HG03175 (cell line): ENCODE data around the gene SPESP1.
"Not testable (repeated sequence)": the region's sequence is repeated elsewhere in the genome, so short reads cannot be mapped to it uniquely, and the experiment has no call there.

Experiments used
- ATAC-seq: cut with Tn5 transposase; IDR thresholded peaks from one replicate; pipeline ENCODE4 v1.9.1; 2021; ENCODE audit warnings: mild to moderate bottlenecking, moderate library complexity; ENCODE audit not compliant: unreplicated experiment

SPESP1 gene

DNA sequence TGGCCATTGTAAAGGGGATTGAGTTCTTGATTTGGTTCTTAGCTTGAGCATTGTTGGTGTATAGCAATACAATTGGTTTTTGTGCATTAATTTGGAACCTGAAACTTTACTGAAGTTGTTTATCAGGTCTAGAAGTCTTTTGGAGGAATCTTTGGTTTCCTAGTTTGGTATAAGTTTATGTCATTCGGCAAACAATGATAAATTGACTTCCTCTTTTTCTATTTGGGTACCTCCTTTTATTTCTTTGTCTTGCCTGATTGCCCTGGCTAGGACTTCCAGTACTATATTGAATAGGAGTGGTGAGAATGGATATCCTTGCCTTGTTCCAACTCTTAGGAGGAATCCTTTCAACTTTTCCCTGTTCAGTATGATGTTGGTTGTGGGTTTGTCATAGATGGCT lies 32.1 kb downstream of the SPESP1 start:
- ATAC-seq, result no peak

DNA sequence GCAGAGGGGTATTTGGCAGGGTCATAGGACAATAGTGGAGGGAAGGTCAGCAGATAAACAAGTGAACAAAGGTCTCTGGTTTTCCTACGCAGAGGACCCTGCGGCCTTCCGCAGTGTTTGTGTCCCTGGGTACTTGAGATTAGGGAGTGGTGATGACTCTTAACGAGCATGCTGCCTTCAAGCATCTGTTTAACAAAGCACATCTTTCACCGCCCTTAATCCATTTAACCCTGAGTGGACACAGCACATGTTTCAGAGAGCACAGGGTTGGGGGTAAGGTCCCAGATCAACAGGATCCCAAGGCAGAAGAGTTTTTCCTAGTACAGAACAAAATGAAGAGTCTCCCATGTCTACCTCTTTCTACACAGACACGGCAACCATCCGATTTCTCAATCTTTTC lies 33.4 kb downstream of the SPESP1 start:
- not testable (repeated sequence) for ATAC-seq

DNA sequence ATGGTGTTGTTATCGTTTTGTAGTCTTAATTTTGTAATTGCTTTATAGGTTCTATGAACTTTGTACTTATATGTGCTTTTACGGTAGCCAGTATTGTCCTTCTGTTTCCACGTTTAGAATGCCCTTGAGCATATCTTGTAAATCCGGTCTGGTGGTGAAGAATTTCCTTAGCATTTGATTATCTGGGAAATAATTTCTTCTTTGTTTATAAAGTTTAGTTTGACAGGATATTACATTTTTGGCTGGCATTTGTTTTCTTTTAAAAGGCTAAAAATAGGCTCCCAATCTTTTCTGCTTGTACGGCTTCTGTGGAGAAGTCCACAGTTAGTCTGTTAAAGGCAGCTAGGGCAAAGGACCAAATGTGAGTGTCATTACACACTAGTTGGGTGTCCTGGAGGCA lies 36.7 kb downstream of the SPESP1 start:
- no peak for ATAC-seq

DNA sequence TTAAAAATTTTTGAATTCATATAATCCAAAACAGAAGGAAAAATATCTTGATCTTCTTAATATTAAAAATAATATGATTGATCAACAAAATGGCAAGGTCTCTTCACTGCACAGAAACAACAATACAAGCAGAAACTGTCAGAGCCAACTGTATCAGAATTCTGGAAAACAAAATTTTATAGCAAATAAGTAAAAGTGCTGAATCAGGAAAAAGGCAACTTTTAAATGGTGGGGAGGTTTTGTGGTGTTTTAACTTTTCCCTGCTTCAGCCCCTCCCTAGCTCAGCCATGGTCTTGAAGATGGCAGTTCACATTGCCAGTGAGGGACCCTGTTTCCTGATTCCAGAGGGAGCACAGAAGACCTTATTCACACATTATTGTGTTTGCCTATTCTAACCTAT lies 37.6 kb downstream of the SPESP1 start:
- ATAC-seq, result no peak

DNA sequence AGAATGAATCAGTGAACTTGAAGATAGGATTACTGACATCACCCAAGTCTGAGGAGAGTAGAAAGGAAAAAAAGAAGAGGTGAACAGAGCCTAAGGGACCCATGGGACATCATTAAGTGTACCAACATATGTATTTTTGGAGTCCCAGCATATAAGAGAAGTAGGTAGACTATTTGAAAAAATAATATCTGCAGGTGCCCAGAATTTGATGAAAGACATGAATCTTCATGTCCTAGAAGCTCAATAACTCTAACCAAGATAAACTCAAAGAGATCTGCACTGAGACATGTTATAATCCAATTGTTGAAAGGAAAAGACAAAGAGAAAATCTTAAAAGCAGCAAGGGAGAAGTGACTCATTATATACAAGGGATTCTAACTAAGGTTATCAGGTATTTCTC lies 39.0 kb downstream of the SPESP1 start:
- ATAC-seq, result no peak

DNA sequence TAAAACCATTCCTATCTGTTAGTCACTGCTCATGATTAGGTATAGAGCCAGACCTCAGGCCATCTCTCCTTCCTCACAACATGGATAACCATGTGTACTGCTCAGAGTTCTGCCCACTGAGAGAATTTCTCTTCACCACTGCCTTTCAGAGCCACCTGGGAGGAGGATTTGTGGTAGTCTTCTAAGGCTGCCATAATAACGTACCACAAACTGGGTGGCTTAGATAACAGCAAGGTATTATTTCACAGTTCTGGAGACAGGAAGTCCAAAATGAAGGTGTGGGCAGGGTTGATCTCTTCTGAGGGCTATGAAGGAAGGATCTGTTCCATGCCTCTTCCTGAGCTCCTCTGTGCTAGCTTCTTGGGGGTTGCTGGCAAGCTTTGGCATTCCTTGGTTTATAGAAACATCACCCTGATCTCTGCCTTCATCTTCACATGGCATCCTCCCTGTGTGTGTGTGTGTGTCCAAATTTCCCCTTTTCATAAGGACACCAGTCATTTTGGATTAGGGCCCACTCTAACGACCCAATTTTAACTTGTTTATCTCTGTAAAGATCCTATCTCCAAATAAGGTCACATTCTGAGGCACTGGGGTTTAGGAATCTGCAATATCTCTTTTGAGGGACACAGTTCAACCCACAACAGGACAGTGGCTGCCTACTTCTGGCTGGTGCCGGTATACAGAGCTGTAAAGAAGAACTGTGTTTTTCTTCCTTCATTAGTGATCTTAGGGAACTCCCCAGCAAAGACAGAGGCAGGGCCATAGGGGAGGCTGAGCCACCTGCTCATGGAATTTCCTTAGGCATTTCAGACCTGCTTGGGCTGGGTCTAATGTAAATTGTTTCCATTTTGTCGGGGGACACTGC lies 42.1 kb downstream of the SPESP1 start:
- ATAC-seq, result no peak

DNA sequence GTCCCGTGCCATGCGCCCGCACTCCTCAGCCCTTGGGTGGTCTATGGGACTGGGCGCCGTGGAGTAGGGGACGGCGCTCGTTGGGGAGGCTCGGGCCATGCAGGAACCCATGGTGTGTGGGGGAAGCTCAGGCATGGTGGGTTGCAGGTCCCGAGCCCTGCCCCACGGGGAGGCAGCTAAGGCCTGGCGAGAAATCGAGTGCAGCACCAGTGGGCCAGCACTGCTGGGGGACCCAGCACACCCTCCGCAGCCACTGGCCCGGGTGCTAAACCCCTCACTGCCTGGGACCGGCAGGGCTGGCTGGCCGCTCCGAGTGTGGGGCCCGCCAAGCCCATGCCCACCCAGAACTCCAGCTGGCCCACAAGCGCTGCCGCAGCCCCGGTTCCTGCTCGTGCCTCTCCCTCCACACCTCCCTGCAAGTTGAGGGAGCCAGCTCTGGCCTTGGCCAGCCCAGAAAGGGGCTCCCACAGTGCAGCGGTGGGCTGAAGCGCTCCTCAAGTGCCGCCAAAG lies 45.4 kb downstream of the SPESP1 start:
- ATAC-seq, result not testable (repeated sequence)

DNA sequence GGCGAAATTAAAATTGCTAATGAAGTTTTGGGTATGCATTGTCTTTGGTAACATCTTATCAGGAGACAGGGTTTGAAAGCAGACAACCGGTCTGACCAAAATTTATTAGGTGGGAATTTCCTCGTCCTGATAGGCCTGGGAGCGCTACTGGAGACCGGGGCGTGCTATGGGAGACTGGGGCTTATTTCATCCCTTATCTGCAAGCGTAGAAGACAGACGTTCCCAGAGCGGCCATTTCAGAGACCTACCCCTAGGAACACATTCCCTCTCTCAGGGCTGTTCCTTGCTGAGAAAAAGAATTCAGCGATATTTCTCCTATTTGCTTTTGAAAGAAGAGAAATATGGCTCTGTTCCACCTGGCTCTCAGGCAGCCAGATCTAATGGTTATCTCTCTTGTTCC lies 47.1 kb downstream of the SPESP1 start:
- ATAC-seq, result not testable (repeated sequence)

DNA sequence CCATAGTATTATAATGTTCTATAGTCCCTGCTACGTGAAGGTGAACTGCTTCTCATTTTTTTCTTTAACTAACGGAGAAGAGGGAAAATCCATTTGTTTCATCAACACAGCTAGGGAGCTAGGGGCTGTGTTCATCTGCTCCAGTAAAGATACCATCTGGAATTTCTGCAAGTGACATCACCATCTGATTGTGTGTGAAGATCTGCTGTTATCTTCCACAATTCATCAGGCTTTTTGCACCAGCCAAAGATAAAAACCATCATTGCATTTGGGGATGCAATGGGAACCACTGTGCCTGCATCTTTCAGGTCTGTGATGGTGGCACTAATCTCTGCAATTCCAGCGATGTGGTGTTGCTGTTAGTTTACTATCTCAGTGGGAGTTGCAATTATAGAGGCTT lies 48.7 kb downstream of the SPESP1 start:
- ATAC-seq, result no peak

DNA sequence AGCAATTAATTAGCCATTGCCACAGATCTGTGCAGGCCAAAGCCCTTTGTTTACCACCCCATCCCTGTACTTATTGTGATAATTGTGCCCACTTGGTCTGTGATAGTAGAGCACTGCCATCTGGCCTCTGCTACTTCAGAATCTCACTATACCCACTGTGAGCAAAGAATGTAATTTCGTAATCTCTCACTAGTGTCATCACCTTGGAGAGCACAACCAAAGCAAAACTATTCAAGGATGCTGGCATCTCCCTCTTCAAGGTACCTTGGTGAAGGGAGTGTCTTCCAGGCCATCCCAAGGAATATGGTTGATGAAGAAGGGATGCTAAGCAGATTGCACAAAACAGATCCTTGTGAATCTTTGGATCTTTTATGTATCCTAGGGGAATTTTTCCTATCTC lies 49.5 kb downstream of the SPESP1 start:
- ATAC-seq, result no peak

DNA sequence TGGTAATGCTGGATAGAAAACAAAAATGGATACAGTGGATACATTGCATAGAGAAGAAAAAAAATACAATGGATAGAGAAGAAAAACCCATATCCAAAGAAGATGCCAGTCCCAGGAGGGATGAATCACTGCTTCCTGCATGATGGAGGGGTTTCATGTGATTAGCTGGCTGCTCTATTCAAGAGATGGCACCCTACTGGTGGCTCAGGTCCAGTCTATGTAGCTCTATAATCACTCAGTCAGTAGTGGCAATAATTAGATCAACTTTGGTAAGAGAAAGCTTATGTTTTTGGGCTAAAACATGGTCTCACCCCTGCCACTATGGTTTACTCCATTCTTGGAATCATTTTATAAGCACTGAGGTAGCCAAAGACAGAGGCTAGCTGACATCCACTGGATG lies 50.5 kb downstream of the SPESP1 start:
- ATAC-seq, result no peak

DNA sequence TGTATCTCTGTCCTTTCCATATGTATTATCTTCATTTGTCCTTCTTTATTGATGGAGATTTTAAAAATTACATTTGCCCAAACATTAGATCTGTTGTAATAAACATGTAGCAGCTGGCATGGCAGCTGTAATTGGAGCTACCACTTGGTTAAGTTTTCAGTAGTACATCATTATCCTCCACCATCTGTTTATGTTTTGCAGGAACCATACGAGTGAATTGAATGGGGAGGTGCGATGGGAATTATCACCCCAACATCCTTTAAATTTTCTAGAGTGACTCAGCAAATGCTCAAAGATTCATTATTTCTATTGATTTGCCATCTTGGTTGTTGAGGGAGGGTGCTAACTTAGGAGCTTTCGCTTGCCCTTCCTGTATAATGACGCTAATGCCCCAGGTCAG lies 51.6 kb downstream of the SPESP1 start:
- no peak for ATAC-seq

DNA sequence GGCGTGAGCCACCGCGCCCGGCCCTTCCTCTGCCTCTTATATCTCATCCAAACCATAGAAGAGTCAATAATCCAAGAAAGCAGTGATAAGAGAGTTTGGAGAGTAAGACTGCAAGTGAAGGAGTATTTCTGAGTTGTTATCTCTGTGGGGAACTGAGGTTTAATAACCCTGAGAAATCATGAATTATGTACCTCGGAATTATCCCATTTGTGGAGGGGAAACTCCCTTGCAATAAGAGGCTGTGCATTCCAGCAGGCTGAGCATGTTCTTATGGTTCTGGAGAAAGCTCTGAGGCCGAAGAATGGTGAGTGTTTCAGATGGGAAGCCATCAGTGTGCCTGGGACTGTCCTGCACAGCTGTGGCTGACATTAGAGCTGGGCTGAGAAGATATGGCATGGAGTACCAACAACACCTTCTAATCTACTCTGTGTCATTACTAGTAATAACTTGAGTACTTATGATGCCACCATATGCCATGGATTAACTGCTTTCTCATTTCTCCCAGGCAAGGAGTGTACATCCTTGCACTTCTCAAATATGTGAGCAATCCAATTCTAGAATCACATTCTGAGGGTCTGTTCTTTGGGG lies 52.7 kb downstream of the SPESP1 start:
- no peak for ATAC-seq

DNA sequence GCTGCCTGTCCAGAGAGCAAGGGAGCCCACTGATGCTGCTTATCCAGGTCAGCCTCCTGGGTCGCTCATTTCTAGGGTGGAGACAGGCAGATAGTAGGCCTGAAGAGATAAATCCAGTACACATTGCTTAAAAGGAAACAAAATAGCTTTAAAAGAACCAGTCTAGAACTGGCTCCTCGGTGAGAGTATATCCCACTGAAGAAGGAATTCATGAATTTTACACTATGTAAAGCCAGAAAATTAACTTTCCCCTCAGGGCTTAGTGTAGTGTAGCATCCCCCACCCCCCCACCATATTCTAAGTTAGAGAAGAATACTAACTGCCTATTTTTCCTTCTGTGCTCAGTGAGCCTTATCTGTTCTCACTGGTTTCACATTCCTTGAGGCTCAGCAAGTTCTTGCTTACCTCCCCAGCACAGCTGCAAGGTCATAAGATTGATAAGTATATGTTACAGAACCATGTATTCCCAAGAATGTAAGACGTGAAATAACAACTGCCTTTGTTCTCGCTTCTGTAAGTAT lies 53.7 kb downstream of the SPESP1 start:
- no peak for ATAC-seq

DNA sequence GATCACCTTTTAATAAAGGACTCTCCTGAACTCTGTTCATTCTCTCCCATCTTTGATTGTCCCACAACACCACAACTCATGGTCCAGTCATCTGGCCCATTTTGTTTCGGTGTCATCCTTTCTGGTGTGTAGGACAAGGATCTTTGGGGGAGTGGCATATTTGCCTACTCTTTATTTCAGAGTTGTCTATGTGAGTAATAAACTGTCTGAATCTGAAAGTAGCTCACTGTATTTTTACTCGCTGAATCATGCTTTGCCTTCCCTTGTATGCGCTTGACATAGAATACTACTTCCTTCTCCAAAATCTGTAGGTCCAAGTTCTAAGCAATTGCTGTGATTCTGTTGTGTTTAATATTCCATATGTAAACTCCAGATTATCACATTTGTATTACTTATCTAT lies 54.3 kb downstream of the SPESP1 start:
- no peak for ATAC-seq

DNA sequence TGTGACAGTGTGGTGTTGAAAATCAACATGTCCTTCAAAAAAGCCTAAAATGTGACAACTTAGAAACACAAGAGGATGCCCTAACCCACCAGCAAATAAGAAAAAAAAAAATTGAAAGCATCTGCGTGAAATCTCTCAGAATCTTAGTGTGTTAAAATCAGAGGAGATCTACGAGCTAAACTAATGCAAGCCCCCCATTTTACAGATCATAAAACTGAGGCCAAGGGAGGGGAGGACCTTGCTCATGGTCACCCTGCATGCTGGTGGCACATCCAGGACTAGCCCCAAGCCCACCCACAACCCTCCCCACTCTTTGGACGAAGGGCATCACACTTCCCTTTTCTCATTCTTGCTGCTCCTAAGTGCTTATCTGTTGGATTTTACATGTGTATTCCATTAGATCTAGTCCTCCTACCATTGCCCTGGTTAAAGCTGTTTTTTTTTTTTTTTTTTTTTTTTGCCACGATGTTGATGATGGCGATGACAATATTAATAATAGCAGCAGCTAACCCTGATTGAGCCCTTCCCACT lies 55.1 kb downstream of the SPESP1 start:
- no peak for ATAC-seq

DNA sequence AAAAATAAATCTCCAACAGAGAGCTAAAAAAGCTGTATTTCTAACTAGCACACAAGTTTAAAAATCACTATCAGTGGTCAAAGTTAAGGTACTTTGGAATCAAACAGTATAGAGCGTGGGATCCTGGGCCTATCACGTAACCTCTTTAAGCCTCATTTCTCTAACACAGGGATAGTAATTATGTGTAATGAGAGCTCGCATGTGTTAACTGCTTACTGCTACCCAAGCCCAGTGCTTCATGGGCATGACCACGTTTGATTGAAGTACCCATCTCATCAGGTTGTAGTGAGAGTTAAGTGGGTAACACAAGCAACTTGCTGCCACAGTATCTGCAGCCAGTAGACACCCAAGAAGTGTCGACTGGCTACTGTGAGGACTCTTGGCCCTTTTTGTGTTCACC lies 56.0 kb downstream of the SPESP1 start:
- ATAC-seq, result no peak

DNA sequence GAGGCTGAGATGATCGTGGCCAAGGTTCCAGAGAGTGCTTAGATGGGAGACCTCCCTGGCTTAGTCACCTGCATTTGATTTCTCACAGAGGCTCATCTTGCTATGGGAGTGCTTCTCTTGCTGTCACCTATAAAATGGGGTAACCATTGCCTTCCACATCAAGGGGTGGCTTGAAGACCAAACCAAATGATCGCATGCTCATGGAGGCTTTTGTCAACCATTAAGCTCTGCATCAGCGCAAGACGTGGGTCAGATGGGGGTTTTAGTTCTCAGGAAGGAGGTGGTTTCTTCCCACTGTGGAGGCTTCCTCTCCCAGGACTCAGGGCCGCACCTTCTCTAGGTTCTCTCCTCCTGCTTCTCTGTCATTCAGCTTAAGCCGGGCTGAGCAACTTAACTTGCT lies 56.8 kb downstream of the SPESP1 start:
- ATAC-seq, result no peak

DNA sequence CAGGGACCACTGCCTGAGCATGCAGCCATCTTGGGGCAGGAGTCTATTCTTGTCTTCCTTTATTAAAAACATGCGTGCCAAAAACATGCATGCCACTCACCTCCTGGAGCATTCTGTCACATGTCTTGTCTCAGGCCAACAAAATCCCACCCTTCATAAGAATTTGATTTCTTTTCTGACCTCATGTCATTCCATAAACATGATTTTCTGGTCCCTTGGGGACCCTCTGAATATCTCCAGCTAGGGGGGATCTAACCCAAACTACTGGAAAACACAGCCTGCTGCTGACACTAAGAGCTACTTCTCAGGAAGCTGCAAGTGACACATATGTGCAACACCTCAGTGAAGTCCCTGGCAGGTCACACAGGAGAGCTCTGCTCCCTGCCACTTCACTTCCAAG lies 57.4 kb downstream of the SPESP1 start:
- ATAC-seq, result no peak

DNA sequence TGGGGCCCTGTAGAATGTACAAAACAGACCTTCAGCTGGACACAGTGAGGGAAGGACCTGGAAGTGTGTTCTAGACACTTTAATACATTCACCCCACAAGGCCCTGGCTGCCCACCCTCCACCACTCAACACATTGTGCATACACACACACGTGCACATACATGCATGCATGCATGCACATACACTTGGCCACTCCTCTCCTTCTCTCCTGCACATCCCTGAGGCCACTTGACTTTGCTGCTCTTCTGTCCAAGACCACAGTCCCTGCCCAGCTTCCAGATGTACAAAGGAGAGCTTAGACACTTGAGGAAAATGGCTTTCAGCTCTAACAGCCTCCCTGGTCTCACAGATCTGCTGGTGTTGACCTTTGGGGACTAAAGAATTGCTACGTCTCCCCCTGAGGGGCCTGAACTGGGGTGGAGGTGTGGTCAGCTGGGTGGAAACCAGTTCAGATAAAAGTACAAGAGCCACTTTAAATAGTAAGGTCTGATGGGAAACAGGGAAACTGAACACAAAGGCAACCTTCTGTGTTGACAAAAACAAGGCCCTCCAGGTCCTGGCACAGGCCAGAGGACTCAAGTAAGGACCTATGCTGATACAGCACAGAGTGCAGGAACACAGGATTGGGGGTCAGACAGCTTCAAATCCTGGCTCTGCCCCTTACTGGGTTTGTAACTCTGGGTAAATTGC lies 59.4 kb downstream of the SPESP1 start:
- no peak for ATAC-seq

DNA sequence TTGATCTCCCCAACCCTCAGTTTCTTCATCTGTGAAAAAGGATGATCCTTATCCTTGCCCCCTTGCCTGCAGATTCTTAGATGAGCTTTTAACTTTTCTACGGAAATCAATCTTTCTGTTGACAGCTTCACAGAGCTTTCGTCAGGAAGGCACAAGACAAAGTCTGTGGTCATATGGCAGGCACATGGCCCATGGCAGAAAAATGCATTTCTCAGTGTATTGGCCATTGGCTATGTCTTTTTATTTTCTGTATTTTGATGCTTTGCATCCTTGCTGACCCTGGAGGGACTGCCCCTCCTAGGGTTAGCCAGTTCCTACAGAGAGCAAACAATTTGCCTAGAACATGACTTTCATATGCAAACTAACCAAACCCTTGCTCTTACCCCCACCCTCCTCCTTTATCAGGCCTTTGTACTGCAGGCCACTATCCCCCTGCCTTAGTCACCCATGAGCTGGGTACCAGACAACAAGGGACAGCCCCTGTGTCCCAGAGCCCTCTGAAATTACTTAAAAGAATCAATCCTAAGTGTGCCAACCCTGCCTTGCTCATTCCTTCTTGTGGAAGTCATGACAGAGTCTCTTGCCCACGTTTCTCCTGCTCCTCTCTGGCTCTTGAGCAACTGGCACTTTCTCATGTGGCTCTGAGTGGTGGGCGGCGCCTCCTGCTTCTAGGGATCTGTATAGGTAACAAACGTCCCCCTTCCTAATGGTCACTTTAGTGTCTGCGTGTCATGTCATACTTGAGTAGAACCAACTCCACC lies 60.1 kb downstream of the SPESP1 start:
- no peak for ATAC-seq
